OCI-M2 (cell line): ENCODE data around the gene IL12RB1.

Experiments used
- DNase-seq: peaks from one replicate; lab custom pipeline; 2025; ENCODE audit not compliant: unreplicated experiment; lab: John Stamatoyannopoulos, UW

The IL12RB1 gene

GRCh38 chr19:18013210-18014111 lies 73.3 kb downstream of the IL12RB1 start:
- DNase-seq: no peak

- no peak for DNase-seq
These were observed 76.6 kb downstream of the IL12RB1 start for GRCh38 chr19:18010149-18010548.

GRCh38 chr19:18009412-18010066 lies 77.2 kb downstream of the IL12RB1 start:
- no peak for DNase-seq
